ENCODE data around the gene SCAND1. TPM values are rescaled to one million over a fixed set of nuclear protein-coding genes. Genes with fewer than 3 reads are reported as not detected.

Gene SCAND1
- polyA plus RNA-seq, 3 donors, result 76.7 to 115 (median 79.7) TPM

- no peak overlapping the region for H3K27ac ChIP-seq (ENCODE audit: low read depth, low read length)
- WGBS, 3 donors, result 49 to 59% (median 56%) methylated on average over 3 of the region's 3 CpGs
These were observed 37.2 kb downstream of the SCAND1 start for GRCh38 chr20:35917077-35917476.

DNA sequence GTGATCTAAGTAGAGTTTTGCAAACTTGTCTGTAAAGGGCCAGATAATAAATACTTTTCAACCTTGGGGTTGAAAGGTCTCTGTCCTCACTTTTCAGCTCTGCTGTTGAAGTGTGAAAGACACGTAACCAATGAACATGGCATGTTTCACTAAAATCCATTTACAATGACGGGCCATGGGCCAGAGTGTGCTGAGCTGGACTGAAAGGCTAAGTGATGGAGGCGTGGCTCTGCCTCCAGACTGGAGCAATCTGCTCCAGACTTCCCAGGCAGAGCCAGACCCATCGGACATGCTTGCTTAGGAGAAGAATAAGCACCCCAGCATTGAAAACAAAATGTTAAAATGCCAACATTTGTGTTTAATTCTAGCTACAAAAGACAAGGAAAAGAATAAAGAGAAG is 41.4 kb downstream of the SCAND1 start:
- 88 to 90% (median 89%) methylated on average over 4 of the region's 4 CpGs for WGBS, 3 donors

GRCh38 chr20:35910254-35910653 is 44.0 kb downstream of the SCAND1 start:
- 91 to 96% (median 96%) methylated on average over 3 of the region's 3 CpGs for WGBS, 3 donors
- no peak overlapping the region for H3K27ac ChIP-seq (ENCODE audit: low read depth, low read length)

More for the DNA sequence above, 41.4 kb downstream of the SCAND1 start:
- H3K27ac ChIP-seq (ENCODE audit: low read depth, low read length), result no peak overlapping the region

GRCh38 chr20:35909796-35910195 is 44.5 kb downstream of the SCAND1 start:
- WGBS, 3 donors, result 100% methylated on average over 1 of the region's 1 CpG
- no peak overlapping the region for H3K27ac ChIP-seq (ENCODE audit: low read depth, low read length)

DNA sequence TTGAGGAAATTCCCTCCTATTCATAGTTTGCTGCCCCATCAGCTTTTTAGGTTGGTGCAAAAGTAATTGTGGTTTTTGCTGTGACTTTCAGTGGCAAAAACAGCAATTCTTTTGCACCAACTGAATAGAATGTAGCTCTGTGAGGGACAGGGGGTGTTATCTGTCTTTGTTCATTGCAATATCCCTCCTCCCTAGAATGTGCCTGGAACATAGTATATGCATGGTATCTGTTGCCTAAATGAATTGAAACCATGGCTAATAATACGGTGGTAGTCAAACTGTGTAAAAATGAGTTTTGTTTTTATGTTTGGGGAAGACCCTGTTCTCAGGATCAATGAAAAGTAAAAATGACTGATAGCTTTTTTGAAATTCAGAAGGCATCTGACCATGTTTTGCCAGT is 45.1 kb downstream of the SCAND1 start:
- 76 to 94% (median 93%) methylated on average over 1 of the region's 1 CpG for whole genome bisulfite sequencing, 3 donors
- no peak overlapping the region for H3K27ac ChIP-seq (ENCODE audit: low read depth, low read length)

GRCh38 chr20:35908007-35908406 is 46.3 kb downstream of the SCAND1 start:
- H3K27ac ChIP-seq (ENCODE audit: low read depth, low read length), result no peak overlapping the region

- WGBS, 3 donors, result 76 to 89% (median 87%) methylated on average over 7 of the region's 7 CpGs
- no peak overlapping the region for H3K27ac ChIP-seq (ENCODE audit: low read depth, low read length)
These were observed 47.1 kb downstream of the SCAND1 start for GRCh38 chr20:35907017-35907701.

DNA sequence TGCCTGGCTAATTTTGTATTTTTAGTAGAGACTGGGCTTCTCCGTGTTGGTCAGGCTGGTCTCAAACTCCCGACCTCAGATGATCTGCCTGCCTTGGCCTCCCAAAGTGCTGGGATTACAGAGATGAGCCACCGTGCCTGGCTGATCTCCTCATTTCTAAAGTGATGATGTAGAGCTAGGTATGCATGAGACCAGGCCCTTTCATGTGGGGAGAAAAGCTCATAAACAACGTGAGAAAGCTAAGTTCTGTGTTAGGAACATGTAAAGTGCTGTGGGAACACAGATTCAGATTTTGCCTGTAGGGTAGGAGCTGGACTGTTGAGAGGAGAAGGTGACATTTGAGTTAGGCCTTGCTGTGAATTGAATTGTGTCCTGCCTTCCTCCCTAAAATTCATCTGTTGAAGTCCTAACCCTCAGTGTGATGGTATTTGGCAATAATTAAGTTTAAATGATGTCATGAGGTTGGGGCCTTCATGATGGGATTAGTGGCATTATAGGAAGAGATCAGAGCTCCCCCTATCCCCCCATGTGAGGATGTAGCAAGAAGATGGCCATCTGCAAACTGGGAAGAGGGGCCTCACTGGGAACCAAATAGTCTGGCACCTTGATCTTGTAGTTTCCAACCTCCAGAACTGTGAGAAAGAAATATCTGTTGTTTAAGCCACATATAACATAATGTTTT is 49.2 kb downstream of the SCAND1 start:
- 95 to 97% (median 97%) methylated on average over 4 of the region's 4 CpGs for WGBS, 3 donors

GRCh38 chr20:35903843-35904242 is 50.5 kb downstream of the SCAND1 start:
- WGBS, 3 donors, result 84 to 87% (median 85%) methylated on average over 3 of the region's 3 CpGs
- H3K27ac ChIP-seq (ENCODE audit: low read depth, low read length), result no peak overlapping the region

More for the DNA sequence above, 49.2 kb downstream of the SCAND1 start:
- H3K27ac ChIP-seq (ENCODE audit: low read depth, low read length), result no peak overlapping the region

Other genes starting within 250 kb of the SCAND1 start
- gene RBM39, start 212.2 kb downstream of the SCAND1 start, polyA plus RNA-seq, result 100 to 1,000 TPM; 107 to 170 (median 150) TPM
- 10 to 100 TPM in 2 of 3 donors, 1 to 10 TPM in 1; 5.9 to 26.5 (median 16.0) TPM for gene PHF20, start 182.5 kb downstream of the SCAND1 start, polyA plus RNA-seq
- 1 to 10 TPM; 3.4 to 8.3 (median 4.0) TPM for gene CNBD2, start 14.1 kb upstream of the SCAND1 start, polyA plus RNA-seq
- gene EPB41L1, start 200.2 kb upstream of the SCAND1 start, polyA plus RNA-seq, result 10 to 100 TPM; 13.8 to 28.8 (median 28.3) TPM

Measured in adipose tissue (tissue), 3 donors.